ENCODE results near the gene UNC13D.
"Not testable (repeated sequence)": the region's sequence is repeated elsewhere in the genome, so short reads cannot be mapped to it uniquely, and the experiment has no call there.

Gene UNC13D

GRCh38 chr17:75869282-75870141, 25.3 kb upstream of the UNC13D start:
- no peak for DNase-seq
- Mint-ChIP-seq H3K4me1 (peaks cover 37% of the 10 kb centered on the region), H3K36me3 (peaks cover 7% of the 10 kb centered on the region), H3K4me3 (no peak overlapping the region), H3K27me3 (no peaks in the 10 kb centered on the region), H3K27ac (no peak overlapping the region), H3K9me3 (no peaks in the 10 kb centered on the region)
- CTCF ChIA-PET: interaction anchor here (1.0 to 4.8 kb wide), 2 partner anchors 8 to 27 kb away, joined by 3 to 31 read pairs; partner anchors contain the start of gene TRIM65

DNA sequence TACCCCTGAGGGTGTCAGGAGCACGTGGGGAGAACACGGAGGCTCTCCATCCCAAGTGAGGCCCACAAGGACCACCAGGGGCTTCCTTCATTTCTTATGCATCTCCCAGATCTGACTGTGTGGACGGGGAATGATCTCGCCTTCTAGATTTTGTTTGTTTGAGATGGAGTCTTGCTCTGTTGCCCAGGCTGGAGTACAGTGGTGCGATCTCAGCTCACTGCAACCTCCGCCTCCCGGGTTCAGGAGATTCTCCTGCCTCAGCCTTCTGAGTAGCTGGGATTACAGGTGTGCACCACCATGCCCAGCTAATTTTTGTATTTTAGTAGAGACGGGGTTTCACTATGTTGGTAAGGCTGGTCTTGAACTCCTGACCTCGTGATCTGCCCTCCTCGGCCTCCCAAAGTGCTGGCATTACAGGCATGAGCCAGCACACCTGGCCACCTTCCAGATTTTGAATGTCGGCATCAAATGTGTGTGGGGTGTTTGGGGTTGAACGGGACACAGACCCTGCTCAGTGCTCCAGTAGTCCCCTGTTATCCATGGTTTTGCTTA, 24.6 kb upstream of the UNC13D start:
- H3K4me3 Mint-ChIP-seq, H3K27me3 Mint-ChIP-seq, H3K36me3 Mint-ChIP-seq, H3K27ac Mint-ChIP-seq, CTCF ChIA-PET, DNase-seq, H3K9me3 Mint-ChIP-seq: not testable (repeated sequence)
- peaks cover 41% of the 10 kb centered on the region for H3K4me1 Mint-ChIP-seq

- not testable (repeated sequence) for DNase-seq, H3K9me3 Mint-ChIP-seq, H3K4me3 Mint-ChIP-seq, H3K36me3 Mint-ChIP-seq, H3K27me3 Mint-ChIP-seq
- Mint-ChIP-seq H3K4me1 (peaks cover 30% of the 10 kb centered on the region), H3K27ac (peak overlapping the region; percentile 91)
- CTCF ChIA-PET: interaction anchor here (1.1 to 8.8 kb wide), 4 partner anchors 11 to 140 kb away, joined by 4 to 74 read pairs (median 6); partner anchors contain the start of genes UNC13D and WBP2
Measured at GRCh38 chr17:75865404-75866188, 21.4 kb upstream of the UNC13D start.

- DNase-seq: peak; percentile 29
- H3K27me3 Mint-ChIP-seq, H3K36me3 Mint-ChIP-seq, H3K9me3 Mint-ChIP-seq: not testable (repeated sequence)
- peak overlapping the region; percentile 91 for H3K27ac Mint-ChIP-seq
- H3K4me3 Mint-ChIP-seq: peak overlapping the region; percentile 6
- peaks cover 29% of the 10 kb centered on the region for H3K4me1 Mint-ChIP-seq
- CTCF ChIA-PET: interaction anchor here (0.8 to 8.8 kb wide), 7 partner anchors 10 to 140 kb away, joined by 3 to 74 read pairs (median 5); partner anchors contain the start of genes UNC13D and WBP2
Measured at GRCh38 chr17:75864887-75865286, 20.7 kb upstream of the UNC13D start.

DNA sequence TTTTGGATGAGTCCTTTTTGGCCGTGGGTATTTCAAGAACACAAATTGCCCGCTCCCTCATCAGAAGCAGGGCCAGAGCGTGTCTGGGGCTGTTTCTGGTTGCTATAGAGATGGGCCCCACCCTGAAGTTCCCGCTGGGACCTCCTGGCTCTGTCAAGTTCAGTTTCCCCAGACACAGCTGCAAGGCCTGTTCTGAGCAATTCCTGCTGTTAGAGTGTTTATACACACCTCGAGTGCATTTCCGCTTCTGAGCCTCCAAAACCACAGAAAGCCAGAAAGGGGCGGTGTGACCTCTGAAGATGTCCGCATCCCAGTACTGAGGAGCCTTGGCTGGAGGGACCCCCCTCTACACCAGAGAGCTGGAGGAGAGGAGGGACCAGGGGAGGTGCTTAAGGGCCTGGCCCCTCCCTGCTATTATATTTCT, 20.3 kb upstream of the UNC13D start:
- Mint-ChIP-seq H3K36me3 (no peaks in the 10 kb centered on the region), H3K4me1 (peaks cover 30% of the 10 kb centered on the region), H3K27me3 (no peaks in the 10 kb centered on the region), H3K4me3 (peak overlapping the region; percentile 6), H3K9me3 (no peaks in the 10 kb centered on the region), H3K27ac (peak overlapping the region; percentile 91)
- DNase-seq: peak; percentile 77
- CTCF ChIA-PET: interaction anchor here (0.8 to 8.8 kb wide), 7 partner anchors 9 to 141 kb away, joined by 3 to 74 read pairs (median 5); partner anchors contain the start of genes UNC13D and WBP2

DNA sequence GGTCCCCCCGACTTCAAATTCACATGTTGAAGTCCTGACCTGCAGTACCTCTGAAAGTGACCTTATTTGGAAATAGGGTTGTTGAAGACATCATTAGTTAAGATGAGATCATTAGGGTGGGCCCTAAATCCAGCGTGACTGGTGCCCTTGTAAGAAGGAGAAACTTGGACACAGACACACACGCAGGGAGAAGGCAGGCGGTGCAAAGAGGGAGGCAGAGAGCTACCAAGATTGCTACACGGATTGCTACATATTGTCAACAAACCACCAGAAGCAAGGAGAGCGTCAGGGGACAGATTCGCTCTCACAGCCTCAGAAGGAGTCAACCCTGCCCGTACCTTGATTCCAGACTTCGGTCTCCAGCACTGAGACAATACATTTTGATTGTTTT, 17.7 kb upstream of the UNC13D start:
- no peaks in the 10 kb centered on the region for H3K27me3 Mint-ChIP-seq
- no peak for DNase-seq
- peaks cover 47% of the 10 kb centered on the region for H3K4me1 Mint-ChIP-seq
- no peaks in the 10 kb centered on the region for H3K9me3 Mint-ChIP-seq
- CTCF ChIA-PET: interaction anchor here (0.8 to 10.6 kb wide), 12 partner anchors 10 to 490 kb away, joined by 3 to 103 read pairs (median 8); partner anchors contain the start of genes GALK1, TRIM47, TRIM65 and UNC13D
- no peaks in the 10 kb centered on the region for H3K36me3 Mint-ChIP-seq
- no peak overlapping the region for H3K27ac Mint-ChIP-seq
- no peak overlapping the region for H3K4me3 Mint-ChIP-seq

DNA sequence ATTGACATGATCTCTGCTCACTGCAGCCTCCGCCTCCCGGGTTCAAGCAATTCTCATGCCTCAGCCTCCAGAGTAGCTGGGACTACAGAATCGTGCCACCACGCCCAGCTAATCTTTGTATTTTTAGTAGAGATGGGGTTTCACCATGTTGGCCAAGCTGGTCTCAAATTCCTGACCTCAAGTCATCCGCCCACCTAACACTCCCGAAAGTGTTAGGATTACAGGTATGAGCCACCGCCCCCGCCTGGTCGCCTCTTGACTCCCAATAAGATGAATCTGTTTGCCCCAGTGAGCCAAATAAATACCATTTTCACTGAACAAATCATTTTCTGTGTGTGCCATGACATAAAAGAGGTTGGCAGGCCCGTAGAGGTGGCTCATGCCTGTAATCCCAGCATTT, 15.2 kb upstream of the UNC13D start:
- Mint-ChIP-seq H3K4me1 (peaks cover 42% of the 10 kb centered on the region), H3K27ac (peak overlapping the region; percentile 88)
- H3K9me3 Mint-ChIP-seq, DNase-seq, H3K27me3 Mint-ChIP-seq, H3K36me3 Mint-ChIP-seq, H3K4me3 Mint-ChIP-seq: not testable (repeated sequence)
- CTCF ChIA-PET: interaction anchor here (1.0 to 10.6 kb wide), 5 partner anchors 13 to 106 kb away, joined by 3 to 103 read pairs (median 30); partner anchors contain the start of genes TRIM47, TRIM65 and UNC13D

DNA sequence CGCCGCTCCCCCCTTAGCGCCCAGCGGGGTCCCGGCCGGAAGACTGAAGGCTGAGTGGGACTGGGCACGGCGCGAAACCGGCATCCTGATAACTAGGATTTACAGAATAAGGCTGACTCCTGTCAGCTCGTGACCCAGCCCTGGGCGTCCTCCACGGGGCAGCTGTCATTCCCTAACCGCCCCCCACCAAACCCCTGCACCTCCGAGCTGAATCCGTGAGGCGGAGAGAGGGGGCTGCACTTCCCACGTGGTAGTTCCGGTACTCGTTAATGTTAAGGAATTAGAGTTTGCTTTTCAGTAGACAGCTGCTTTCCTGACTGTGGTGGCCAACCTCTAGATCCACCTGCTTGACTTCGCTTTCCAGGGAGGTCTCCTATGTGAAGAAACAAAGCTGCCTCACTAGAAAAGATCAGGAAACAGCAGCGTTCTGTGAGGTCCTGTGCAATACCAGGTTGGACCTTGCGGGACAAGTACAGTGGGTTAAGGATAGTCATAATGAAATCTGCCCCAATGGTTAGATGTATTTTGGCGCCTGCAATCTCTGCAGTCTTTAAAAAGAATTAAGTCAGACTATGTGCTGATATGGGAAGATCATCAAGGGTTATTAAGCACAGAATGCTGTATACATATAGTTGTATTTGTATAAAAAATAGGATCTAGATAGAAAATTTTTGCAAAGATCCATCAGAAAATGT, 12.0 kb upstream of the UNC13D start:
- H3K36me3 Mint-ChIP-seq: peaks cover 11% of the 10 kb centered on the region
- DNase-seq: no peak
- H3K27ac Mint-ChIP-seq: peak overlapping the region; percentile 91
- no peak overlapping the region for H3K4me3 Mint-ChIP-seq
- no peaks in the 10 kb centered on the region for H3K9me3 Mint-ChIP-seq
- CTCF ChIA-PET: interaction anchor here (0.7 to 10.6 kb wide), 5 partner anchors 11 to 41 kb away, joined by 3 to 103 read pairs (median 11); partner anchors contain the start of genes TRIM47, TRIM65 and UNC13D
- no peaks in the 10 kb centered on the region for H3K27me3 Mint-ChIP-seq
- H3K4me1 Mint-ChIP-seq: peaks cover 45% of the 10 kb centered on the region

DNA sequence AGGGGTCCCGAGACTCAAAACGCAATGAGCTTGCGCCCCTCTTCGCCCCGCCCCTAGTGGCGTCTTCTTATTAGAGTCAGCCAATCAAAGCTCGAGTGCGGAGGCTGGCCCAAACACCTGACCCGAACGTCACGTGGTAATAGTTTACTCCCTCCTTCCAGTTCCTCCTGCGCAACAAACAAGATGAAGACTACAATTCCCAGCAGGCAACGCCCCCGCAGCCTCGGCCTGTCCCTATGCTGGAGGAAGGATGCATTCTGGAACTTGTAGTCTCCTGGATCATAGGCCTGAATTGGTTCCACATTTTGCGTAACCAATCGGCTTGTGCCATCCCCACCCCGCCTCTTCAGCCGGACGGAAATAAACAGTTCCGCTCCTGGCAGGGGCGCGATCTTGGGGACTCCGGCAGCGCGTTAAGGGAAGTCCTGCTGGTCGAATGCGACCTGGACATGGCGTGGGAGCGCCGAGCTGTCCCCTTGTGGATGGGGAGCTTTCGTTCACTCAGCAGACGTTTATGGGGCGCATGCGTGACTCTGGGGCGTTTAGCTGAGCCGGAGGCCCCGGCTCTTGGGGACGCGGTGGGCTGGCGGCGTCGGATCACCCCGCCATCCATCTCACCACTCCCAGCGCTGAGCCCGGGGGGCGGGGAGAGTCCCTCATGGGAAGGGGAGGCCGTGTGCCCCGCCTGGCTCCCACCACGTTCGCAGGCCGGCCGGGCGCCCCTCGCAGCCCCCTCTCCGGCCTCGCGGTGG, 11.3 kb upstream of the UNC13D start, which contains the start of gene WBP2:
Gene WBP2 (minus strand): TSS at position 26 of the 752 bp plus-strand sequence. CDS start 38 bp downstream, outside the sequence.
- H3K27ac Mint-ChIP-seq: peak within 1 kb of the TSS; percentile 91
- peaks cover 43% of the 10 kb centered on the region for H3K4me1 Mint-ChIP-seq
- H3K27me3 Mint-ChIP-seq: no peaks in the 10 kb centered on the region
- H3K9me3 Mint-ChIP-seq: no peaks in the 10 kb centered on the region
- no peak within 1 kb of the TSS for H3K4me3 Mint-ChIP-seq
- CTCF ChIA-PET: interaction anchor here (0.7 to 10.6 kb wide), 7 partner anchors 9 to 105 kb away, joined by 3 to 103 read pairs (median 7); partner anchors contain the start of genes TRIM47, TRIM65 and UNC13D
- DNase-seq: peak; percentile 99
- H3K36me3 Mint-ChIP-seq: peaks cover 15% of the 10 kb centered on the region

DNA sequence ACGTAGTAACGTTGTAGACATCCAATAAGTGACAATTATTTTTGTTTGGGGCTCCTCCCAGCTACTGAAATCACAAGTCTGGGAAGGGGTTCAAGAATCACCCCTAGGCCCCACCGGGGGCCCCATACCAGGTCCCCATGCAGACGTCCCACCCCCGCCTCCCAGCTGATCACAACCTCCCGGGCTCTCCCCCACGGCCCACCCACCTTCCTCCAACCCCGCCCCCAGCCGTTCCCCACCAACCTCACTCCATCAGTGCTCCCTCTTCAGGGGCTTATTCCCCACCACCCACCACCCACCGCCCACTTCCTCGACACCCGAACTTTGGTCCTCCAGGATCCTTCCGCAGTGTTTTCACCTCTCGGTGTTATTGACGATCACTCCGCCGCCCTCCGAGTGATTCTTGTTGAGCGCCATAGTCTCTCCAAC, 10.7 kb upstream of the UNC13D start:
- Mint-ChIP-seq H3K9me3 (no peaks in the 10 kb centered on the region), H3K4me1 (peaks cover 43% of the 10 kb centered on the region), H3K36me3 (peaks cover 17% of the 10 kb centered on the region), H3K4me3 (no peak overlapping the region), H3K27ac (no peak overlapping the region), H3K27me3 (no peaks in the 10 kb centered on the region)
- CTCF ChIA-PET: interaction anchor here (1.0 to 10.6 kb wide), 8 partner anchors 10 to 104 kb away, joined by 3 to 103 read pairs (median 6); partner anchors contain the start of genes TRIM47, TRIM65 and UNC13D
- DNase-seq: no peak

DNA sequence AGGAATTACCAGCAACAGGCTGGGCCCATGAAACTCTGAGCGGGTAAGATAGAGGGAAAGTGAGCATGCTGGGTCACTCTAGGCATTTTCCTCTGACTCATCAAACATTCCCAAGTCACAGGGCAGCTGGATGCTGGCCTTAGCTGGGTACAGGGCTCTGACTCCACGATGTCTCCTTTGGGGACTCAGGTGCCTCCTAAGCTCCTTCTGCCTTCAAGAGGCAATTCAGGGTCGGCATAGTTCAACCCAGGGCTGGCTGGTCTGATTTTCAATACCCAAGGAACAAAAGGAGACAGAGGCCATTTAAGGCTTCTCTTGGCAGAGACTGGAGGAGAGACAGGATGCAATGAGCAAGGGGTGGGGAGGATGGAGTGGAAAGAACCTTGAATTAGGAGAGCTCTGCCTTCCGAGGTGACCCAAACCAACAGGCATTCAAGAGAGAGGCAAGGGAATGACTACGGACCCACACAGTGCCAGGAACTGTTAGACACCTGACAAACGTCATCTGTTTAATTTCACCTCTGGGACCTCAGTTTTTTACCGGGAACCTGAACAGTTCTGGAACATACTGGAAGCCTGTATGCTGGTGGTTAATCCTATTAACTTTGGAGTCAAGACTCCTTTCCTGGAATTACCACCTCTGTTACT, 10.0 kb upstream of the UNC13D start:
- peaks cover 23% of the 10 kb centered on the region for H3K36me3 Mint-ChIP-seq
- CTCF ChIA-PET: interaction anchor here (0.8 to 10.6 kb wide), 8 partner anchors 9 to 103 kb away, joined by 3 to 103 read pairs (median 4); partner anchors contain the start of genes TRIM47, TRIM65 and UNC13D
- DNase-seq: no peak
- no peaks in the 10 kb centered on the region for H3K9me3 Mint-ChIP-seq
- no peak overlapping the region for H3K27ac Mint-ChIP-seq
- H3K4me1 Mint-ChIP-seq: peaks cover 43% of the 10 kb centered on the region
- H3K27me3 Mint-ChIP-seq: no peaks in the 10 kb centered on the region
- no peak overlapping the region for H3K4me3 Mint-ChIP-seq

DNA sequence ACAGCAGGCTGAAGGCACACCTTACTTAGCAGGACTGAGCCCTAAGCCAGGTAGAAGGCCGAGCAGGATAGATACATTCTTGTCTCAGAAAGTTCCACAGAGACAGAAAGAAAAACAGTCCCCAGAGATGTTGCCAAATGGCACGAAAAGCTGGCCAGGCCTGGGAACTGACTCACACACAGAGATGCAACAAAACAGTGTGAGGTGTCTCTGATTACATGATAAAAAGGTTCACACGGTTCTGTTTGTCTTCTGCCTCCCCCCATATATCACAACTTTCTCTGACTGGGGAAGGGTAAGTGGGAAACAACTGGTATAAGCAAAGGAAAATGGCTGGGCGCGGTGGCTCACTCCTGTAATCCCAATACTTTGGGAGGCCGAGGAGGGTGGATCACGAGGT, 9.2 kb upstream of the UNC13D start:
- Mint-ChIP-seq H3K27ac (peak overlapping the region; percentile 55), H3K4me3 (peak overlapping the region; percentile 51), H3K4me1 (peaks cover 36% of the 10 kb centered on the region), H3K9me3 (no peaks in the 10 kb centered on the region), H3K36me3 (peaks cover 26% of the 10 kb centered on the region), H3K27me3 (no peaks in the 10 kb centered on the region)
- no peak for DNase-seq
- CTCF ChIA-PET: interaction anchor here (0.8 to 10.6 kb wide), 4 partner anchors 26 to 75 kb away, joined by 3 to 103 read pairs (median 4); partner anchors contain the start of genes TRIM47 and TRIM65

Measured in activated naive CD4-positive, alpha-beta T cell treated with anti-CD3 and anti-CD28 coated beads, Interleukin-2, amount 10 ng/mL, durations not matched to agents 7 days and 5 days (primary cell).